ENCODE results near the gene MOB1B.

GRCh38 chr4:70936200-70936787 lies 34.1 kb downstream of the MOB1B start:
- TF ChIP-seq CTCF (IDR thresholded peaks at IDR 0.05) (no peak), POLR2A (IDR thresholded peaks at IDR 0.05) (no peak)
